ENCODE data around the gene TEX2.

TEX2 gene, protein sequence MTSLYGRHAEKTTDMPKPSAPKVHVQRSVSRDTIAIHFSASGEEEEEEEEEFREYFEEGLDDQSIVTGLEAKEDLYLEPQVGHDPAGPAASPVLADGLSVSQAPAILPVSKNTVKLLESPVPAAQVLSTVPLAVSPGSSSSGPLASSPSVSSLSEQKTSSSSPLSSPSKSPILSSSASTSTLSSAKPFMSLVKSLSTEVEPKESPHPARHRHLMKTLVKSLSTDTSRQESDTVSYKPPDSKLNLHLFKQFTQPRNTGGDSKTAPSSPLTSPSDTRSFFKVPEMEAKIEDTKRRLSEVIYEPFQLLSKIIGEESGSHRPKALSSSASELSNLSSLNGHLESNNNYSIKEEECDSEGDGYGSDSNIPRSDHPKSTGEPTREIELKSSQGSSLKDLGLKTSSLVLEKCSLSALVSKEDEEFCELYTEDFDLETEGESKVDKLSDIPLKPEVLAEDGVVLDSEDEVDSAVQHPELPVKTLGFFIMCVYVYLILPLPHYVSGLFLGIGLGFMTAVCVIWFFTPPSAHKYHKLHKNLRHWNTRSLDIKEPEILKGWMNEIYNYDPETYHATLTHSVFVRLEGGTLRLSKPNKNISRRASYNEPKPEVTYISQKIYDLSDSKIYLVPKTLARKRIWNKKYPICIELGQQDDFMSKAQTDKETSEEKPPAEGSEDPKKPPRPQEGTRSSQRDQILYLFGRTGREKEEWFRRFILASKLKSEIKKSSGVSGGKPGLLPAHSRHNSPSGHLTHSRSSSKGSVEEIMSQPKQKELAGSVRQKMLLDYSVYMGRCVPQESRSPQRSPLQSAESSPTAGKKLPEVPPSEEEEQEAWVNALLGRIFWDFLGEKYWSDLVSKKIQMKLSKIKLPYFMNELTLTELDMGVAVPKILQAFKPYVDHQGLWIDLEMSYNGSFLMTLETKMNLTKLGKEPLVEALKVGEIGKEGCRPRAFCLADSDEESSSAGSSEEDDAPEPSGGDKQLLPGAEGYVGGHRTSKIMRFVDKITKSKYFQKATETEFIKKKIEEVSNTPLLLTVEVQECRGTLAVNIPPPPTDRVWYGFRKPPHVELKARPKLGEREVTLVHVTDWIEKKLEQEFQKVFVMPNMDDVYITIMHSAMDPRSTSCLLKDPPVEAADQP
- total RNA-seq = 24.6 reads per million, percentile 51 among the genes with 10 or more reads in this experiment

GRCh38 chr17:64263000-64263766 is at the start of gene TEX2:
Gene TEX2, minus strand, starts transcription at chr17:64263260. Its CDS starts 49,043 bp downstream, at chr17:64214217.
- peak; percentile 84 for DNase-seq

DNA sequence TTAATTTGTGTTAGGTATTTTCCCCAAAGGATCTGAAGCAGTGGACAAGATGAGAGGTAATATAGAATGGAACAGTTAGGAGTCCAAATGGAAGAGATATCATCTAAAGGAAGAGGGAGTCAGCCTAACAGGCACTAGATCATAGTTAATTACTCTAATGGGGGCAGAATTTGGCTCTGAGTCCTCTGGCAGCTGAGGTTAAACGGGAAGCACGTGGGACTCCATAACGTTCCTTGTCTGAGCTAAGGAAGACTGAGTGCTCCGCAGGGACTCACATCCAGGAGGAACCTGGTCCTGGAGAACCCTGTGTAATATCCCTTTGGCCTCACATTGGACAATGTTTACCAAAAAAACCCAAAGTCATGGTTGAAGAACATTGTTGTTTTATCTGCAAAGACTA is 46.6 kb upstream of the TEX2 start:
- no peak for DNase-seq

DNA sequence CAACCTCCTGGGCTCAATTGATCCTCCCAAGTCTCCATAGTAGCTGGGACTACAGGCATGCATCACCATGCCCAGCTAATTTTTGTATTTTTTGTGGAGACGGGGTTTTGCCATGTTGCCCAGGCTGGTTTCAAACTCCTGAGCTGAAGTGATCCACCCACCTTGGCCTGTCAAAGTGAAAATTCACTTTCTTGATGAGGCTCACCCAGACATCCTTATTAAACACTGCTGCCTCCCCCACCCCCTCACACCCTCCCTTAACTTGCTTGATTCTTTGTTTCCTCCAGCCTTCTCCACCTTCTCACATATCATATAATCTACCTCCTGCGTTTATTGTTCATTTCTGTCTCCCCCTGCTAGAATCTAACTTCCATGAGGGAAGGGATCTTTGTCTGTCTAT is 46.0 kb upstream of the TEX2 start:
- no peak for DNase-seq

- DNase-seq = peak; percentile 60
These were observed 43.9 kb upstream of the TEX2 start for GRCh38 chr17:64306850-64307463.

DNA sequence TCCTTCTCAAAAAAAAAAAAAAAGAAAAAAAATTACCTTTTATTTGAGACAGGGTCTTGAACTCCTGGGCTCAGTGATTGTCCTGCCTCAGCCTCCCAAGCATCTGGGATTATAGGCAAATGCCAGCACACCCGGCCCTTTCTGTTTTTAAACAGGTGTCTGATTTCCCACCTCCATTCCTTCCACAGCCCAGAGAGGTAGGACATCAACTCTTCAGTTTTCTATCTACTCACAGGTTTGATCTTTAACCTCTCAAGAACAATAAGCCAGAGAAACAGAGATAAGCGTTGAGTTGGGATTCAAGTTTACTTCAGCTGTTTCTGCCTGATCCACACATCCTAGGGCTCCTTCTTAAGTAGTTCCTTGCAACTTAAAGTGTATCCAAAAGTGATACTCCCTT is 41.5 kb upstream of the TEX2 start:
- DNase-seq = no peak

DNA sequence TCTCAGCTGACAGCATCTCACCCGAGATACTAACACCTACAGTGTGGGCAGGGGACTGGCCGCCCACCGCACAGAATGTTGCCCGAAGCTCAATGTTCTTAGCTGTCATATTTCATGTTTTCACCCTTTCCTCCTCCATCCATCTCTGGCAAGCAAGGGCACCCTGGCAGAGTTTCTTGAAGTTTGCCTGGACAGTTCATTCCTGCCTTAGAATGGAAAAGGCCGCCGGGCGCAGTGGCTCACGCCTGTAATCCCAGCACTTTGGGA is 37.6 kb upstream of the TEX2 start:
- no peak for DNase-seq

GRCh38 chr17:64297467-64298088 is 34.5 kb upstream of the TEX2 start:
- no peak for DNase-seq

- DNase-seq = no peak
These were observed 33.2 kb upstream of the TEX2 start for GRCh38 chr17:64296246-64296645.

GRCh38 chr17:64295146-64295545 is 32.1 kb upstream of the TEX2 start:
- DNase-seq = no peak

DNA sequence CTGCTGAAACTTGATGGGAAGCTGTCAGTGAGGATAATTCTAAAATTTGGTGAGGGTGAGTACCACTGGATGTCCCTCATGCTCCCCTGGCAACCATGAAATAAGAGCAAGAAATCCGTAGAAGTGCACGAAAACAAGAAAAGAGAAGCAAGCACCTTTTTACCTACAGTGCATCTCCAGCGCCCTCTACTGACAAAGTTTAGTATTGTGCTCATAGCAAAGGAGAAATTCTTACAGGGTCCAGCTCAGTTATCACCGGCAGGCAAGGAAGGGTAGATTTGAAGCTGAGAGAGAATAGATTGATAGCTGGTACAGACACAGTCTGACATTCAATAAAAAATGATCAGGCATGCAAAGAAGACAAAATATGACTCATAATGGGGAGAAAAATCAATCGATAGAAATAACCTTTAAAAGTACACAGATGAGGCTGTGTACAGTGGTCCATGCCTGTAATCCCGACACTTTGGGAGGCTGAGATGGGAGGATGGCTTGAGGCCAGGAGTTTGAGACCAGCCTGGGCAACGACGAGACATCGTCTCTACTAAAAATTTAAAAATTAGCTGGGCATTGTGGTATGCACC is 28.3 kb upstream of the TEX2 start:
- no peak for DNase-seq

- no peak for DNase-seq
These were observed 26.7 kb upstream of the TEX2 start for GRCh38 chr17:64289741-64290141.

DNA sequence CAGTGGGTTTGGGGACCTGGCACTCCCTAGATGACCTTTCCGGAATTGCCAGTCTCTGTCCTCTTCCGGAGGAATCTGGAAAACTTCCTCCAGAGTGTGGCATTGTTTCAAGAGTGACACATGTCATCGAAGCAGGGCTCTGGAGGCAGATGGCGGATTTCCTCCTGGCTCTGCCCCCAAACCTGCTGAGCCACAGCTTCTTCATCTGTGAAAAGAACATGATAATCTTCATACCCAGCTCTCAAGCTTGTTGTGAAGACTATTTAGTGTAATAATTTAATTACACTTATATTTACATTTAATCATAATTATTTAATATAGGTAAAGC is 19.7 kb upstream of the TEX2 start:
- DNase-seq = no peak

GRCh38 chr17:64281962-64282752 is 19.1 kb upstream of the TEX2 start:
- peak; percentile 33 for DNase-seq

DNA sequence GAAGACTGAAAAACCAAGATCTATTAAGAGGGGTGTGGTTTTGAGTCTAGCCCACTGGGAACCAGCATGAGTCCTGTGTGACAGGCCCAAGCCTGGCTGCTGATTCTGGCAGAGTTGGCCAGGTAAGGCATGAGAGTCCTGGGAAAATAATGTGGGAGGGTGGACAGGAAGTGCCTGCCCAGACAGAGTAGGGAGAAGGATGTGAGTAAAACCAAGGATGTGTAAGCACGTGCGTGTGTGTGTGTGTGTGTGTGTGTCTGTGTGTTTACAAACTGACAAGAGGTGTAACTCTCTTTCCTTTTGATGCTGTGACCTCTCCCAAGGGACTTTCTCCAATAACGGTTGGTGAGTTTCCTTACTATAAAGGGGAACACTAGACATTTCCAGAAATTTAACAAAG is 15.6 kb upstream of the TEX2 start:
- no peak for DNase-seq

GRCh38 chr17:64277831-64278562 is 14.9 kb upstream of the TEX2 start:
- no peak for DNase-seq

DNA sequence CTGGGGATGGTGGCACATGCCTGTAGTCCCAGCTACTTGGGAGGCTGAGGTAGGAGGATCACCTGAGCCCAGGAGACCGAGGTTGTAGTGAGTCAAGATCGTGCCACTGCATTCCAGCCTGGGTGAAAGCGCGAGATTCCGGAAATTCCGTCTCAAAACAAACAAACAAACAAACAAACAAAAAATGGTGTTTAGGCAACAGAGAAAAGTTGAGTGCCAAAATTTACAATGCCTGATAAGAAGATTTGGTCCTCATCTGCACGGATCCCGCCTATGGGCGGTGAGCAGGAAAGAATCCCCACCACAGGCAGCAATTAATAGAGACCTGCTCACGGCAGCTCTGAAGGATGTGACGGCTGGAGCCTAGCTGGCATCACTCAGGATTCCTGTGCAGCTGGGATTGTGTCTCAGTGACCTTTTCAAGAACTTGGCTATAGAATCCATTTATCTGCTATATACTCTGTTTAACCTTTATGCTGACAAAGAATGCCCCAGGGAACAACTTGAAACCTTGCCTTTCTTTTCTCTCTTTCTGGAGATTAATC is 14.0 kb upstream of the TEX2 start:
- no peak for DNase-seq

GRCh38 chr17:64275016-64275415 is 12.0 kb upstream of the TEX2 start:
- no peak for DNase-seq

DNA sequence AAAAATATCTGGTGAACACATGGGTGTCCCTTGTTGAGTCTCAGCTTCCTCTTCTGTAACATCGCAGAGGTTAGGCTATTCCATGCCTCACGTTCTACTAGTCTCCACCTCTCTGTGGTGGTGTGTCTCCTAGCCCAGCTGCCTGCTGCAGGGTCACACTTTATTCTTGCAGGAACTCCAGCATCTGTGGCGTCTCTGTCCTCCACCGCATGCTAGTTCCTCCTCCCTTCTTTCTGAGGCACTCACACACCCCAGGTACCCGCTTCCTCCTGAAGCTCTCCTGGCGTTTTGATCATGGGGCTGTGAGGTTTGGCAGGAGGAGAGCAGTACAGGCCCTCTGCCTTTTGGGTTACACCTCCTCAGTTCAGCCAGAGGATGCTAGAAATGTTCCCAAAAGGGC is 9.9 kb upstream of the TEX2 start:
- no peak for DNase-seq

GRCh38 chr17:64270885-64271284 is 7.8 kb upstream of the TEX2 start:
- DNase-seq = no peak
